T-cell (primary cell): Measurements from ENCODE around the gene NACA2. TPM values are rescaled to one million over a fixed set of nuclear protein-coding genes. Genes with fewer than 3 reads are reported as not detected.
"Not testable (repeated sequence)": the region's sequence is repeated elsewhere in the genome, so short reads cannot be mapped to it uniquely, and the experiment has no call there.

Experiments used
- ATAC-seq, 4 experiments: fragments of 200-7000 bp in 3 of 4; fragments of 150-1000 bp in 1 of 4; cut with Tn5 transposase; replicated peaks in 1 of 4; 1 replicate in 3 of 4; 2 replicates in 1 of 4; pipeline ENCODE4 v1.10.0; 2021; ENCODE audit warnings: moderate library complexity in 3 of 4, mild to moderate bottlenecking in 2 of 4, moderate number of reproducible peaks in 1 of 4
- CTCF ChIA-PET, 2 donors: fragments of 300-600 bp; sonication (Branson Sonifier 250); formaldehyde crosslinking; loops; one replicate each; lab custom pipeline; 2022; ENCODE audit warnings: antibody characterized with exemption in 2 of 2; lab: Charles Lee
- POLR2A ChIA-PET, 2 donors: fragments of 300-600 bp; sonication (Branson Sonifier 250); formaldehyde crosslinking; loops; one replicate each; lab custom pipeline; 2022; ENCODE audit warnings: antibody characterized with exemption in 2 of 2; lab: Charles Lee
- DNase-seq, 35 experiments: peaks; one replicate each; pipeline versions ENCODE4 v3.0.0 to v3.0.0-alpha.2; 2013 to 2023
- H3K27ac ChIP-seq: one replicate; pipeline ENCODE4 v1.5.1; 2013; ENCODE audit warnings: low read length
- H3K27me3 ChIP-seq, 2 experiments: replicated peaks in 1 of 2; 1 replicate in 1 of 2; 2 replicates in 1 of 2; pipeline versions ENCODE4 v1.6.1 to v1.7.0; 2013; ENCODE audit warnings: low read length in 1 of 2, mixed read lengths in 1 of 2; ENCODE audit not compliant: control insufficient read depth in 2 of 2, insufficient read depth in 2 of 2; ENCODE audit errors: extremely low read depth in 1 of 2
- H3K36me3 ChIP-seq, 2 donors: 1 replicate in 1 of 2; 2 replicates in 1 of 2; pipeline versions ENCODE4 v1.6.1 to v1.7.0; 2013; ENCODE audit warnings: low read length in 1 of 2; ENCODE audit not compliant: control insufficient read depth in 2 of 2, insufficient read depth in 1 of 2; ENCODE audit errors: extremely low read depth in 1 of 2
- H3K4me1 ChIP-seq, 2 experiments: 1 replicate in 1 of 2; 2 replicates in 1 of 2; pipeline versions ENCODE4 v1.6.1 to v1.7.0; 2013; ENCODE audit warnings: low read length in 2 of 2, mixed read lengths in 1 of 2; ENCODE audit not compliant: insufficient read depth in 2 of 2, control insufficient read depth in 1 of 2; ENCODE audit errors: extremely low read depth in 1 of 2
- H3K4me3 ChIP-seq, 2 donors: 1 replicate in 1 of 2; 2 replicates in 1 of 2; pipeline versions ENCODE4 v1.5.1 to v1.7.0; 2013; ENCODE audit warnings: mild to moderate bottlenecking in 2 of 2, low read length in 1 of 2, moderate library complexity in 1 of 2; ENCODE audit not compliant: control insufficient read depth in 1 of 2; ENCODE audit errors: extremely low read depth in 1 of 2
- H3K9me3 ChIP-seq: 2 replicates; pipeline ENCODE4 v1.7.0; 2013
- H3K27ac Mint-ChIP-seq, 2 donors: one replicate each; pipeline ENCODE4 v1.8.0; 2020 to 2021; ENCODE audit warnings: mild to moderate bottlenecking in 2 of 2, mixed read lengths in 2 of 2
- H3K27me3 Mint-ChIP-seq, 2 donors: one replicate each; pipeline ENCODE4 v1.8.0; 2021 to 2022; ENCODE audit warnings: mixed read lengths in 2 of 2
- H3K36me3 Mint-ChIP-seq: one replicate; pipeline ENCODE4 v1.8.0; 2021; ENCODE audit warnings: mixed read lengths
- H3K4me1 Mint-ChIP-seq, 3 donors: one replicate each; pipeline ENCODE4 v1.8.0; 2020 to 2022; ENCODE audit warnings: mixed read lengths in 3 of 3, mild to moderate bottlenecking in 1 of 3
- H3K4me3 Mint-ChIP-seq, 3 donors: one replicate each; pipeline ENCODE4 v1.8.0; 2020 to 2022; ENCODE audit warnings: mild to moderate bottlenecking in 3 of 3, mixed read lengths in 3 of 3, moderate library complexity in 3 of 3
- H3K9me3 Mint-ChIP-seq, 3 donors: one replicate each; pipeline ENCODE4 v1.8.0; 2020 to 2022; ENCODE audit warnings: mixed read lengths in 3 of 3
- WGBS: methylation state at CpG from one replicate; pipeline ENCODE4 v1.1.5; 2013; ENCODE audit warnings: missing lambda C conversion rate; ENCODE audit not compliant: insufficient coverage; 5-methylcytosine and 5-hydroxymethylcytosine counted together
- total RNA-seq, 35 experiments: library from RNA in 6 of 35; stranded (reverse) in 6 of 35; fragments of 120-200 nt in 1 of 35; gene quantifications; one replicate each; pipeline versions ENCODE4 v1.2.1 to v1.2.4 and lab custom pipeline; 2013 to 2026

The NACA2 gene
- total RNA-seq, 5 donors from 2014 or later (not counting 1 experiment from before 2014, with no cell fraction given) = not detected

DNA sequence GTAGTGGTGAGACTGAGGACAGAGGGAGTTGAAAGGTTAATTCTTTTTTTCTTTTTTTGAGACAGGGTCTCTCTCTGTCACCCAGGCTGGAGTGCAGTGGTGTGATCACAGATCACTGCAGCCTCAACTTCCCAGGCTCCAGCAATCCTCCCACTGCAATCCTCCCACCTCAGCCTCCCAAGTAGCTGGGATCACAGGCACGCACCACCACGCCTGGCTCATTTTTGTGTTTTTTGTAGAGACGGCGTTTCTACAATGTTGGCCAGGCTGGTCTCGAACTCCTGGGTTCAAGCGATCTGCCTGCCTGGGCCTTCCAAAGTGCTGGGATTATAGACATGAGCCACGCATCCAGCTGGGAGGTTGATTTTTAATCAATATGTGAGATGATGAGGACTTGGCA lies 18.5 kb downstream of the NACA2 start:
- H3K9me3 Mint-ChIP-seq, H3K9me3 ChIP-seq: not testable (repeated sequence)

DNA sequence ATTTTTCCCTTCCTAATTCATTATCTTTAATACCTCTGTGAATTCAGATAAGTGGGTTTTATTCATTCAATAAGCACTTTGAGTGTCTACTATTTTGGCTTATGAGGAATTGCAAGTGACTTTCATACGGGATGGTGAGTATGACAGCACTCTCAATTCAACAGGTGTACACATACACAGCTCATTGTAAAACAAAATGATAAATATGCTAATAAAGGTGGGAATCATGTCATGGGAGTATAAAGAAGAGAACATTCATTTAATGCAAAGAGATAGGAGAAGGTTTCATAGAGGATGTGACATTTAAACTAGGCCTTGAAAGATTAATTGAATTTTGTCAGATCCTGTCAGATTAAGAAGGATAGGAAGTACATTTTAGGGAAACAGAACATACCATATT lies 19.4 kb downstream of the NACA2 start:
- Mint-ChIP-seq H3K27ac (no peak overlapping the region), H3K36me3 (no peaks in the 10 kb centered on the region), H3K4me1 (no peaks in the 10 kb centered on the region), H3K27me3 (peaks cover 3 to 9% of the 10 kb centered on the region in 2 donors), H3K4me3 (no peak overlapping the region), H3K9me3 (peaks cover 0 to 8% (median 3%) of the 10 kb centered on the region in 3 donors)
- H3K36me3 ChIP-seq = no peaks in the 10 kb centered on the region
- ATAC-seq (no peak), DNase-seq (no peak)
- no peak overlapping the region for H3K4me3 ChIP-seq
- H3K27me3 ChIP-seq = no peaks in the 10 kb centered on the region
- H3K4me1 ChIP-seq = no peaks in the 10 kb centered on the region
- H3K27ac ChIP-seq = no peak overlapping the region
- no CpG with 5 or more reads among the region's 1 CpG for WGBS
- ChIA-PET CTCF (no interaction called here), POLR2A (no interaction called here)
- peaks cover 2% of the 10 kb centered on the region for H3K9me3 ChIP-seq

More for the DNA sequence above, 18.5 kb downstream of the NACA2 start:
- H3K27me3 Mint-ChIP-seq, H3K4me3 Mint-ChIP-seq, H3K27ac Mint-ChIP-seq, DNase-seq, H3K4me3 ChIP-seq, POLR2A ChIA-PET, H3K4me1 Mint-ChIP-seq, H3K4me1 ChIP-seq, ATAC-seq, H3K27ac ChIP-seq, H3K36me3 Mint-ChIP-seq, H3K27me3 ChIP-seq, H3K36me3 ChIP-seq: not testable (repeated sequence)
- CTCF ChIA-PET = interaction anchor here in 1 of 2 donors (0.6 kb wide), 1 partner anchor 13 kb away, joined by 4 read pairs; no protein-coding TSS in a partner anchor
- 98% methylated on average over 6 of the region's 7 CpGs for WGBS

DNA sequence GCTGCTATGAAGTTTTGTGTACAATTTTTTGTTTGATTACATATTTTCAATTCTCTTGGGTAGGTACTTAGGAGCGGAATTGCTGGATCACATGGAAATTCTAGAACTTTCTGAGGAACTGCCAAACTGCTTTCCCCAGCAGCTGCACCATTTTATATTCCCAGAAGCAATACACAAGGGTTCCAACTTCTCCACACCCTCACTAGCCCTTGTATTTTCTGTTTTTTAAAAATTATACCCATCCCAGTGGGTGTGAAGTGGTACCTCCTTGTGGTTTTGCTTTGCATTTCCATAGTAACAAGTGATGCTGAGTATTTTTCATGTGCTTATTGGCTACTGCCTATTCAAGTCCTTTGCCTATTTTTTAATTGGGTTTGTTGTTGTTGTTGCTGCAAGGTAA lies 20.9 kb downstream of the NACA2 start:
- DNase-seq (peak in 1 of 35 experiments; percentile 6), ATAC-seq (no peak)
- H3K27me3 ChIP-seq = no peaks in the 10 kb centered on the region
- Mint-ChIP-seq H3K27ac (no peak overlapping the region), H3K36me3 (no peaks in the 10 kb centered on the region), H3K27me3 (peaks cover 0 to 8% of the 10 kb centered on the region in 2 donors), H3K4me3 (no peak overlapping the region), H3K9me3 (peaks cover 0 to 8% (median 3%) of the 10 kb centered on the region in 3 donors), H3K4me1 (no peaks in the 10 kb centered on the region)
- POLR2A ChIA-PET = no interaction called here
- H3K36me3 ChIP-seq = no peaks in the 10 kb centered on the region
- WGBS = 100% methylated on average over 1 of the region's 1 CpG
- CTCF ChIA-PET = no interaction called here
- H3K27ac ChIP-seq = no peak overlapping the region
- H3K9me3 ChIP-seq = peaks cover 2% of the 10 kb centered on the region
- H3K4me3 ChIP-seq = no peak overlapping the region
- no peaks in the 10 kb centered on the region for H3K4me1 ChIP-seq

DNA sequence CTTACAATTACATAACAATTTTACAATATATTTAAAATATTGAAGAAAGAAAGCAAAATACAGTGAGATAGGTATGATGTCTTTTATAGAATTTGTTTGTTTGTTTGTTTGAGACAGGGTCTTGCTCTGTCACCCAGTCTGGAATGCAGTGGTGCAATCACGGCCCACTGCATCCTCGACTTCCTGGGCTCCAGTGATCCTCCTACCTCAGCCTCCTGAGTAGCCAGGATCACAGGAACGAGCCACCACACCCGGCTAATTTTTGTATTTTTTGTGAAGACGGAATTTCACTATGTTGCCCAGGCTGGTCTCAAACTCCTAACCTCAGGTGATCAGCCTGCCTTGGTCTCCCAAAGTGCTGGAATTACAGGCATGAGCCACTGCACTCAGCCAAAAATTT lies 21.5 kb downstream of the NACA2 start:
- H3K4me1 Mint-ChIP-seq, H3K4me1 ChIP-seq, DNase-seq, H3K27ac ChIP-seq, ATAC-seq, H3K36me3 Mint-ChIP-seq, H3K4me3 ChIP-seq, H3K9me3 ChIP-seq, H3K27me3 ChIP-seq, POLR2A ChIA-PET, H3K4me3 Mint-ChIP-seq, H3K27ac Mint-ChIP-seq, H3K9me3 Mint-ChIP-seq, CTCF ChIA-PET, H3K36me3 ChIP-seq: not testable (repeated sequence)
- 96% methylated on average over 4 of the region's 5 CpGs for WGBS
- H3K27me3 Mint-ChIP-seq = peaks cover 0 to 13% of the 10 kb centered on the region in 2 donors

DNA sequence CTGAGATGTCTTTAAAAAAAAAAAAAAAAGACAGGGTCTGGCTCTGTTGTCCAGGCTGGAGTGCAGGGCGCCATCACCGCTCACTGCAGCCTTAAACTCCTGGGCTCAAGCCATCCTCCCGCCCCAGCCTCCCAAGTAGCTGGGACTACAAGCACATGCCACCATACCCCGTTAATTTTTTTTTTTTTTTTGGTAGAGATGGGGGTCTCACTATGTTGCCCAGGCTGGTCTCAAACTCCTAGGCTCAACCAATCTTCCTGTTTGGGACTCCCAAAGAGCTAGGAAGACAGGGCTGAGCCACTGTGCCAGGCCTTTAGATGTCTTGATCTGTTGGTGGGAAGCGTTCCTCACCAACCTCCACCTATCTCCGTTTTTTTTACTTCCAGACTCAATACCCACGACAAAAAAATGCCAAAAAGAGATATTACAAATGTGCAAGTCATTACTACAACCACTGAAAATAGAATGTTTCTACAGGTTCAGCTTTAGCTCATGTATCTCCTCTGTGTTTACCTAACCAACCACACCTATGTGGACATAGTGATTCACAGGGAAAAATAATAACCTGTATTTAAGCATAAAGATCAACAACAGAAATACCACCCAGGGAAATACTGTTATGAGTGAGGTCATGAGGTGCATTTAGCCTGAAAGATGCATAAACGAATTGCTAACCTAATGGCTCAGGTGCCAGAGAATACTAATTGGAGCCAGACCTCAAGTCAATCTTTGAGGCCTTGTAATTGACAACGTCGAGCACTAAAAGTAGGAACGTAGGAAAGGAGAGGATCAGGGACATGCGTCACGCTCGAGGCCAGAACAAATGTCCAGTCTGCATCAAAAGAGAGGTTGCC lies 22.6 kb downstream of the NACA2 start:
- H3K27me3 Mint-ChIP-seq = peaks cover 0 to 9% of the 10 kb centered on the region in 2 donors

DNA sequence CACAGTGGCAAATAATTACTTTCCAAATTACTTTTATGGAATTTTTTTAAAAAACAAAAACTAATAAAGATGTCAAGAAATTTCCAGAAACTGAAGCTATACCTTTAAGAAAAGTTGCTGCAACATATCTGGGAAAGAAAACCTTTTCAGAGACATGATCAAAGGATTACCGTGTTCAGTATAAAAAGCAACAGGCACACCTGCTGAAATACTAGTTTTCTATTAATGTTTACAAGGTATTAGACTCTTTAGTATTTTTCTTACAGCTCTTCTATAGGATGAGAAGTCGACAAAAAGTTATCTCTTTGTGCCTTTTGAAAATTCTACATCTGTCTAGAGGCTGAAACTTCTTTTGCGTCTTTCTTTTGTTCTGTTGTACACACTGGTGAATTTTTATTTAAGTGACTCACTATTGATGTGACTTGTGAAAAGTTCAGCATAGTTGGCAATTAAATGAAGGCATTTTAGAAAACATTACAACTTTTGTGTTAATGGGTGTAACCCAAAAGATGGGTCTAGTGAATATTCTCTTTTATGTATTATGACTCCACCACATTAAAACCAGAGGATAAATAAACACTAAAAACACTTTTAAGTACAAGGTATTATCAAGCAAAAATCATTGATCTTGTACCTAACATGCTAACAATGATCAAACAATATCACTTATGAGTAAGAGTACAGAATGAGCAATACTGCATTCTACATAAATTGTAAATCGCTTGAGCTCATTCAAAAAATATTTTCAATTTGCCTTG lies 23.8 kb downstream of the NACA2 start:
- Mint-ChIP-seq H3K27ac (no peak overlapping the region), H3K4me1 (no peaks in the 10 kb centered on the region), H3K27me3 (peaks cover 7 to 13% of the 10 kb centered on the region in 2 donors), H3K36me3 (no peaks in the 10 kb centered on the region), H3K9me3 (peaks cover 0 to 8% (median 3%) of the 10 kb centered on the region in 3 donors), H3K4me3 (no peak overlapping the region)
- WGBS = no CpG with 5 or more reads among the region's 4 CpGs
- DNase-seq = no peak
- Histone ChIP-seq H3K4me1 (no peaks in the 10 kb centered on the region), H3K4me3 (no peak overlapping the region), H3K27ac (no peak overlapping the region), H3K27me3 (no peaks in the 10 kb centered on the region), H3K36me3 (no peaks in the 10 kb centered on the region), H3K9me3 (peaks cover 2% of the 10 kb centered on the region)
- ATAC-seq = no peak
- ChIA-PET POLR2A (no interaction called here), CTCF (no interaction called here)

More for the DNA sequence above, 22.6 kb downstream of the NACA2 start:
- H3K4me1 Mint-ChIP-seq = no peaks in the 10 kb centered on the region
- no peaks in the 10 kb centered on the region for H3K4me1 ChIP-seq
- no peaks in the 10 kb centered on the region for H3K36me3 Mint-ChIP-seq
- no peak overlapping the region for H3K27ac Mint-ChIP-seq
- H3K27me3 ChIP-seq = no peaks in the 10 kb centered on the region
- DNase-seq (no peak), ATAC-seq (no peak)
- no peak overlapping the region for H3K27ac ChIP-seq
- POLR2A ChIA-PET = no interaction called here
- peaks cover 2% of the 10 kb centered on the region for H3K9me3 ChIP-seq
- CTCF ChIA-PET = interaction anchor here in 1 of 2 donors (0.7 kb wide), 1 partner anchor 36 kb away, joined by 5 read pairs; no protein-coding TSS in a partner anchor
- H3K9me3 Mint-ChIP-seq = peaks cover 0 to 8% (median 3%) of the 10 kb centered on the region in 3 donors
- H3K36me3 ChIP-seq = no peaks in the 10 kb centered on the region
- no peak overlapping the region for H3K4me3 ChIP-seq
- WGBS = 91% methylated on average over 7 of the region's 14 CpGs
- H3K4me3 Mint-ChIP-seq = no peak overlapping the region
